GM21390 (cell line): Measurements from ENCODE around the gene PRR5.
"Not testable (repeated sequence)": the region's sequence is repeated elsewhere in the genome, so short reads cannot be mapped to it uniquely, and the experiment has no call there.

Source experiments
- ATAC-seq: cut with Tn5 transposase; IDR thresholded peaks from one replicate; pipeline ENCODE4 v1.9.1; 2021; ENCODE audit not compliant: unreplicated experiment

PRR5 gene

DNA sequence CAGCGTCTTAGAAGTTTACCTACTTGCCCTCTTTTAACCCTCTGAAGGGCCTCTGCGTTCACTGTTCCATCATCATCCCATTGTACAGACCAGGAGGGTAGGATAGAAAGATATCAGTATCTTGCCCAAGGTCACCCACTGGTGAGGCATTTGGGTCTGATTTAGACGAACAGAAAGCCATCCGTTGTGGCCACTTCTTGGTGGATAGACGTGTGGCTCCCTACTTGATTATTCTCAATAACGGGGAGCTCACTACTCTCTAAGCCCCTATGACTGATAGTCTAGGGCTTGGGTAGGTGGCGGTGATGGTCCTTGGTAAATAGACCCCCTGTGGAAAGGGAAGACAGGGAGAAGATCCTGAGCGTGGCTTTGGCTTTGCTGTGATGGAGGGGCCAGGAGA lies 28.6 kb upstream of the PRR5 start:
- ATAC-seq = no peak

DNA sequence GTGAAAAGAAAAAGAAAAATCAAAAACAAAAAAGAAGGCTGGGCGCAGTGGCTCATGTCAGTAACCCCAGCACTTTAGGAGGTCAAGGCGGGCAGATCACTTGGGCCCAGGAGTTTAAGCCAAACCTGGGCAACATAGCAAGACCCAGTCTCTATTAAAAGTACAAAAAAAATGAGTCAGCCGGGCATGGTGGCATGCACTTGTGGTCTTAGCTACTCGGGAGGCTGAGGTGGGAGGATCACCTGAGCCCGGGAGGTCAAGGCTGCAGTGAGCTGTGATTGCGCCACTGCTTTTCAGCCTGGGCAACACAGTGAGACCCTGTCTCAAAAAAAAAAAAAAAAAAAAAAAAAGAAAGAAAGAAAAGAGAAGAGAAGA lies 26.0 kb upstream of the PRR5 start:
- not testable (repeated sequence) for ATAC-seq

DNA sequence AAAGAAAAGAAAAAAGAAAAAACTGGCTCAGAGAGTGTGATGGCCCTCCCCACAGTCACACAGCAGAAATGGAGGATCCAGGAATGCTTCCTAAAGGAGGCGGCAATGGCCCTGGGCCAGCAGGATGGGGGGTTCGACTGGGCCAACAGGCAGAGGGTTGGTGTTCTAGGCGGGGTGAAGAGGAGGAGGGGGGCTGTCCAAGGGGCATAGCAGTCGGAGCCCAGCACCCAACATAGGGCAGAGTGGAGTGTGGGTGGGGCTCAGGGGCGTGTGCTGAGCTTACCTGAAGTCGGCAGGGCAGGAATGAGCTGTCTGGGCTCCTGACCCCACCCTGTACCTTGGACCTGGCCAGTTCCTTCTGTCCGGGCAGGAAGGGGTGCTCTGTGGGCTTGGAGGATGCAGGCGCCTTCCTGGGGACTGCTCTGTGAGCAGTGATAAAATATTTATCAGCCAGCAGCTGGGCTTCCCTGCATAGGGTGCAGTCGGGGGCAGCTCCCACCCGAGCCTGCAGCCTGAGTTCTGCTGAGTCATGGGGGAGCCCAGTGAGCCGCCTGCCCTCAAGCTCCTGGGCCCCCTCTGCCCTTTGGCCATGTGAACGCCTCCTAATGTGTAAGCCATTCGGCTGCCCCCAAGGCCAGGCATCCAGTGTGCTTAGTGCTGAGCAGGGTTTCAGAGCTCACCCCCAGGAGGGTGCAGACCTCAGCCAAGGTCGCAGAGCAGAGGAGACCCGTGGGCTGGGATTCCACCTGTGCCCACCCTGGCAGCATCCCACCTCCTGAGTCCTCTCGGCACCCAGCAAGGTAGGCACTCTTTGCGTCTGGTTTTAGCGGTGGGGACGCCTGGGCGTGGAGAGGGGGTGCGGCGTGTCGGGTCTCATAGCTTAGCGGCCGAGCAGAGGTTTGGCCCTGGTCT lies 25.3 kb upstream of the PRR5 start:
- no peak for ATAC-seq

DNA sequence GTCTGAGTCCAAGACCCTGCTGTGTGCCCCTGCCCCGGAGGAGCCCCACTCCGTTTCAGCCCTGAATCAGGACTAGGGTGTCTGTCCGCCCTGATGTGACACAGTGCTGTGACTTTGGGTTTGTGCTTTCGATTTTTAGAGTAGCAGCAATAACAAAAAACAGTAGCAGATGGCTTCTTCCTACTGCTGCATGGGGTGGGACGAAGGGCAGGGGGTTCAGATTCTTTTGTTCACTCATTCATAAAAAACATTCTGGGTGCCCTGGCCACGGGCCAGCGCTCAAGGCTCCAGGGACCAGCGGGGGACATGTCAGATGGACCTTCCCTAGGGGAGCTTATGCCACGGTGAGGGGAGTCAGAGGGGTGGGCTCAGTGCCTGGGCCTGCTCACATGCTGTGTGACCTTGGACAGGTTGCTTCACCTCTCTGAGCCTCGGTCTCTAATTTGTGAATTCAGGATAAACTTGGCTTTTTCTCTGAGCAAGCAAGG lies 24.6 kb upstream of the PRR5 start:
- no peak for ATAC-seq

DNA sequence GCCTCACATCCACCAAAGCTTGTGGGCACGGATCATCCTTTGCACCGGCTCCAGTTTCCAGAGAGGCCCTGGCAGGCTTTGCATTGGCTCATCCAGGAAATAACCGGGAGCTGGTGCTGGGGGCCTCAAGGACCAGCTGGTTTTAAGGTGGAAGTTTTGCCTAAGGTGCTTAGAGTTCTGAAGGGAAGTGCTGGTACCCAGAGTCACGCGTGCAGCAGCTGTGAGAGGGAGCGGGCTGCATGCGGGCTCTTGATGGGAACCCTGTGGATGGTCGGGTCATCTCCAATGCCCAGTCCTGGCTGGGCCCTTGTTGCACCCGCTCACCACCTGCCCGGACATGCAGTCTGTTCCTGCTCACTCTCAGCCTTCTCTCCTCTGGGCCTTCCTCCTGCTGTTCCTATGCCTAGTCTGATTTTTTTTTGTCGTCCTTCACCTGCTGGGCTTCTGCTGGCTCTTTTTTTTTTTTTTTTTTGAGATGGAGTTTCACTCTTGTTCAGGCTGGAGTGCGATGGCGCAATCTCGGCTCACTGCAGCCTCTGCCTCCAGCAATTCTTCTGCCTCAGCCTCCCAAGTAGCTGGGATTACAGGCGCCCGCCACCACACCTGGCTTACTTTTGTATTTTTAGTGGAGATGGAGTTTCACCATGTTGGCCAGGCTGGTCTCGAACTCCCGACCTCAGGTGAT lies 24.0 kb upstream of the PRR5 start:
- no peak for ATAC-seq

DNA sequence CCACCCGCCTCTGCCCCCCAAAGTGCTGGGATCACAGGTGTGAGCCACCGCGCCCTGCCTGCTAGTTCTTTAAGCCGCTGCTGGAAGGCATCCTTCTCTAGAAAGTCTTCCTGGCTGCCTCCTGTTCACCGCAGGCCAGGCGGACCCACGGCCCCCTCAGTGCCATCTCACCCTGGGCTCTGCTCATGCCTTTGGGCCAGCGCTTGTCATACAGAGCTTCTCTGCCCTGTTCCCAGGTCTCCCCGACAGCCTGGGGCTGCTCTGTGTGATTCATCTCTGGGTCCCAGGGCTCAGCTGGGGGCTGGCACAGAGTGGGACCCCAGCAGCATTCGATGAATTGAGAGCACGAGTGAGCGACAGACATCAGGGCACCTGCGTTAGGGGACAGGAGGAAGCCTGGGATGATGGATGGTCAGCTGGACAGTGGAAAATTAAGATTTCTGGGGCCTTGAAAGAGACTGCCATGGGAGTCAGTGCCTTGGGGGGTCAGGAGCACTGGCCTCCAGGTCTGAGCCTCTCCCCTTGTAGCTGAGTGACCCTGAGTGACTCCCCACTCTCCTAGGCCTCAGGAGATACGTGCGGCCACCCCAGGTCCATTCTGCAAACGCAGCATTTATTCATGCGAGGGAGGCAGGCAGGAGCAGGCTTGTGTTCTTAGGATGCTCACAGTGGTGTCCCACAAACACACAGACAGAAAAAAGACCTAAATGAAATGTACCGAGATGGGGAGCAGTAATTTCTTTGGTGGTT lies 23.3 kb upstream of the PRR5 start:
- no peak for ATAC-seq

DNA sequence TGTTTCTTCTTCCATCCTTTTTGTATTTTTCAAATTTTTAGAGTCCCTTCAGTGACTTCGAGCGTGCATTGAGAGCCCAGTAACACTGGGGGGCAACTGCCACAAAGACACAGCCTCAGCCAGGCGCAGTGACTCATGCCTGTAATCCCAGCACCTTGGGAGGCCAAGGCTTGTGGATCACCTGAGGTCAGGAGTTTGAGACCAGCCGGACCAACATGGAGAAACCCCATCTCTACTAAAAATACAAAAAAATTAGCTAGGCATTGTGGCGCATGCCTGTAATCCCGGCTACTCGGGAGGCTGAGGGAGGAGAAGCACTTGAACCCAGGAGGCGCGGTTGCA lies 22.7 kb upstream of the PRR5 start:
- ATAC-seq = not testable (repeated sequence)

DNA sequence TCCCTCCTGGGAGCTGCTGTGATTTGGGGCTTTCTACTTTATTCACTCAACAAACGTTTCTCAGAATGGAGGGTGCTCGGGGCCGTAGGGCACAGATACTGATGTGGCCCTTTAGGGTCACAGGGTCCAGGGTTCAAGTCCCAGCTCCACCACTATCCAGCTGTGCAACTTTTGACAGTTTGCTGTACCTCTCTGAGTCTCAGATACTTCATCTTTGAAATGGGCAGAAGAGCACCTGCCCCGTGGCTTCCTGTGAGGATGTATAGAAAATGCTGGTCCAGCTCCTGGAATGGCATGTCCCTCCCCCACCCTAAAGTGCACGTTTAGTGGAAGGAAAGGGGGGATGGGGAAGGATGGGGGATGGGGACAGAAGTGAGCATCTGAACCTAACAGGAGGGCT lies 21.9 kb upstream of the PRR5 start:
- ATAC-seq = no peak

DNA sequence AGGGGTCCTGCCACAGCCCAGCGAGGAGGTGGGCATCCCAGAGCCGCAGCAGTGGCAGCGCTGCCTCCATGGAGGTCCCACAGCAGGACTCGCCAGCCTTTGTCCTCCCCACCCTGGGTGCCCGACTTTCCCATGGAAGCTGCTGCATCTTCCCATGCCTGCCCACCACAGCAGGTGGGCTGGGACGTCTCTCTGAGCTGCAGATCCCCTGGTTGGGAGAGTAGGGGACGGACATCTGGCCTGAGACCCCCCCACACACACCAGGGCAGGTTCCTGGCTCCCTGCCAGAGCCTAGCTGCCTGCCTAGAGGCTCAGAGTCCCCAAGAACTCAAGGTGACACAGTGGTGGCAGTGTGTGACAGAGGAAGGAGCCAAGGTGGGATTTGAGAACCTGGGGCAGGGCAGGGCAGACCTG lies 21.5 kb upstream of the PRR5 start:
- no peak for ATAC-seq

DNA sequence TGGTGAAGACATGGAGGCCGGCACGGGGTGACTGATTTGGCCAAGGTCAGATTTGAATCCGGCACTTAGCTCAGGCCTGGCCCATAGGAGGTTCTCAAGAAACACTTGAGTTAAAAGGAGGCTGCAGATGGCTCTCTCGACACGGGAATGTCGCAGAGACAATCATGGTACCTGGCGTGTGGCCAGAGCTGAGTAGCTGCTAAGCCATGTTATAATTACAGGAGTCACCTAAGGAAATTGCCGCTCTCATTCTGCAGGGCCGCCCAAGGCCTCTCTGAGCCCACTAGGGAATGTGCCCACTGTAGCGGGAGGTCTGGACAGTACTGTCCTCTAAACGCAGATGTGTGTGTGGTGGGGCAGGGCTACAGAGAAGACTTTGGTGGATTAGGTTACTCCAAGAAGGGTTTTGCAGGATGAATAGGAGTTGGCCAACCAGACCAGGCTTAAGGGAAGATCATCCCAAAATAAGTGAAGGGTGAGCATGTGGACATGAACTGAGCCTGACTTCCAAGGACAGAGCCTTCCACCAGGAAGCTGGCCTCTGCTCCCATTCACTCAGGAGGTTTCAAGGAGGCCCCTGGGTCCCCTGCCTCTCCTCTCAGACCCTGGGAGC lies 19.3 kb upstream of the PRR5 start:
- ATAC-seq = no peak

DNA sequence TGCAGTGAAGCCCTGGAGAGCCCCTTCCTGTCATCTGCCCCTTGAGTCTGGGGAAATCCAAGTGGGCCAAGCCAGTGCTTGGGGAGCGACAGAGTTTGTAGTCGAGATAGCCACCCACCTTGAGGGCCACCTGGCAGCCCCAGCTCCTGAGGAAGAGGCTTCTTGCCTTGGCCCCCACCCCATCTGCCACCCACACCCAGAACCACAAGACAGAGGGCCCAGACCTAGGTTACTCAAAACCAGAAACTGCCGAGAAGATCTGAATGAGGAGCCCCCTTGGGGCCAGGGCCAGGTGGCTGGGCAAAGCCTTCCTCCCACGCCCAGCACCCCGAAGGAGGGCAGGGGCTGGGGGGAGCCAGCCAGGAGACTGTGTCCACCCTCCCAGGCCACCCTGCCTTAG lies 18.8 kb upstream of the PRR5 start:
- no peak for ATAC-seq

DNA sequence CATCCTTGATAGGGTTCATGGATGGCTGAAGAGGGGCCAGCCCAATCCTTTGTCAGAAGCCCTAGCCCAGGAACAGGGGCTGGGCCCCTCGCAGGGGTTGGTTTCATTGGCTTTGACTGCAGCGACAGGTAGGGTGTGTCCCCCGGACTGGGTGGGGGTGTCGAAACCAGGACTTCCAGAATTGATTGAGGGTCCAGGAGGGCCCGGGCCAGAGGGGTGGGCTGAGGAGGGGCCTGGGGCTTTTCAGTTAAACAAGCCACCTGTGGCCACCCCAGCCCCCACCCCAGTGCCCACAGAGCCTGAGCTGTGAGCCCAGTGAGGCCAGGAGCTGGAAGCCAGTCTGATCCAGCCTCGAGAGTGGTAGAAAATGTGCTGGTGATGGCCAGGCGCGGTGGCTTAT lies 18.1 kb upstream of the PRR5 start:
- ATAC-seq = no peak

DNA sequence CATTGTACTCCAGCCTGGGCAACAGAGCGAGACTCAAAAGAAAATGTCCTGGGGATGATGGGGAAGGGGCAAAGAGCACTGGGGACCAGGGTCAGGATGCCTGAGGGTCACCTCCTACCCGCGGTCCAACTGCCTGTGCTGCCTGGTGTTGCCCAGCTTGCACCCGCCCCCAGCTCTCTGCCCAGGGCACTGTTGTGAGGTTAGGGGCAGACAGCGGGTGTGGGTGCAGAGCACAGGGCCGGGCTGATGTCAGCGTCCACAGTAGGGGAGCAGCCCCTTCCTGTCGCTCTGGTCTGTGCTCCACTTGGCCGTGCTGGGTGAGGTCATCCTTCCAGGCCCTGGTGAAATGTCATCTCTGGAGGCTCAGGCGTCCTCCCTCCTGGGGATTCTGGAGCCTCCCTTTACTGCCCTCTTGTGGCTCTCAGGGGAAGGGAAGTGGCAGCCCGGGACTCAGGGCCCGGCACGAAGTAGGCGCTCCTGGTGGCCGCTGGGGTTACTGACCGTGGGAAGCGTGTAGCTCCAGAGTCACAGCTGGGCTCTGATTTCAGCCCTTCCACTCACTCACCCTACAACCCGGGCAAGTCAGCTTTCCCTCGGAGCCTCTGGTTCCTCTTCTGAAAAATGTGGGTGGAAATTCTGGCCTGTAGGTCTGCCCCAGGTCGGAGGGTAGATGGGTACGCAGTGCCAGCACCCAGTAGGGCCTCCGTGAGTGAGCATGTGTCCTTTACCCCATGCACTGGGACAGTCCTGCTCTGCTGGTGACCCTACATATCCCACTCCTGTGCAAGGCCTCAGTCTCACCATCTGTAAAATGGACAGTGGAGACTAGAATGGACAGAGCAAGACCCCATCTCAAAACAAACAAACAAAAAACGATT lies 17.3 kb upstream of the PRR5 start:
- ATAC-seq = no peak

DNA sequence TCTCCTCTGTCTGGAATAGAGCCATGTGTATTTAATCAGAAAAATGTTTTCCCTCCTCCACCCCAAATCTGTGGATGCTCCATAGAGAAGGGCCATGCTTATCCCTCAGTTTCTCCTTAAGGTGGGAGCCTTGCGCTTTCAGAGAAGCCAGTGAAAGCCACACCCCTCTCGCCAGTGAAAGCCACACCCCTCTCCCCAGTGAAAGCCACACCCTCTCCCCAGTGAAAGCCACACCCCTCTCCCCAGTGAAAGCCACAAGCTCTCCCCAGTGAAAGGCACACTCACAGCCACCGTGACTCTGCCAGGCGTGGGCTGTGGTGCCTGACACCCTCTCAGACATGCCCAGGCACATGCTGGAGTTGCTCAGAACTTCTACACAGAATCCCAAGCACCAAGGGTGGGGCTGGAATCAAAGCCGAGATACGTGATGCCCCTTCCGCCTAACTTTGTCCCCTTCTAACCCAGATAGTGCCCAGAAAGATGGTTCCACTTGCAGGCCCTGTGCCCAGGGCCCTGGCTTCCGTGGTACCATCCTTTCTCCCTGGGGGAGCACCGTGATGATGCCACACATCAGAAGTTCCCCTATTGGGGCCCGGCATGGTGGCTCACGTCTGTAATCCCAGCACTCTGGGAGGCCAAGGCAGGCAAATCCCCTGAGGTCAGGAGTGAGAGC lies 16.5 kb upstream of the PRR5 start:
- peak; percentile 32 for ATAC-seq

DNA sequence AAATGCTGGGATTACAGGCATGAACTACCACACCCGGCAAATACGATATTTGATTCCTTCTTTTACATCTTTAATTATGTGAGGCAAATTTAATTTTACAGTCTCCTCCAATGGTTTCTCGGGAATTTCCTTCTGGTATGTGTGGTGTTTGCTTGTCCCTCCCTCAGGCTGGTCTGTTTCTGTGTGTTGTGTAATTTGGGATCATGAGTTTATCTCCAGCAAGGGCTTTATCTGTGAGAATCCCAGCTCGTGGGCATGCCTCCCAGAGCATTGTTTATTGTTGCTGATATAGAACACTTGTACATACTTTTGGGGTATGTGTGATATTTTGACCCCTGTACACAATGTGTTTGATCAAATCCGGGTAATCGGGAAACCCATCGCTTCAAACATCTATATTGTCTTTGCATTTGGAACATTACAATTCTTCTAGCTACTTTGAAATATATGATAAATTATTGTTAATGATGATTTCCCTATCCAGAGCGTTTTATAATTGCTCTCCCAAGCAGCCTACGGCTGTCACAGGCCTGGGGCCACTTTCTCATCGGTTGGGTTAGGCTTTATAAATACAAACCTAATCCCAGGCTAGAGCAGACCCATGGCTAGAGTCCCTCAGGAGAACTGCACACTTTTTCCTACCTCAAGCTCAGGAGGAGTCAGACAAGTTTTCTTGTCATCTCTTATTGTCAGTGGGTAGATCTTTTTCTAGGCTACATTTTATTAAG lies 15.0 kb upstream of the PRR5 start:
- ATAC-seq = no peak

DNA sequence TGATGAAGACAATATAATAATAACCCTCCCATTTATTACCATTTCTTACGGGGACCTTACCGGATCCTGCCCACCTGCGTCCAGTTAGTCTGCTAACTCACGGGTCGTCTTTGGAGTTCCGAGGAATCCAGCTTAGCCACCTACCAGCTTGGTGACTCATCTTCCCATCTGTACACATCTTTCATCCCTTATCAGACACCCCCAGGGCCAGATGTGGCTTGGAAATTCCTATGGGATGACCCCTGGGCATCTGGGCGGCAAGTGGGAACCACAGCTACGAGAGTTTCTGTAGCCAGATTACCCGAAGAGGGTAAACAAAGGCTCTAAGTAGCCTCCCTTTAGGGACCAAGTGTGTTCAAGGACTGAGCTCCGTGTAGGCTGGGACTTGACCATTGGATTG lies 12.8 kb upstream of the PRR5 start:
- no peak for ATAC-seq

DNA sequence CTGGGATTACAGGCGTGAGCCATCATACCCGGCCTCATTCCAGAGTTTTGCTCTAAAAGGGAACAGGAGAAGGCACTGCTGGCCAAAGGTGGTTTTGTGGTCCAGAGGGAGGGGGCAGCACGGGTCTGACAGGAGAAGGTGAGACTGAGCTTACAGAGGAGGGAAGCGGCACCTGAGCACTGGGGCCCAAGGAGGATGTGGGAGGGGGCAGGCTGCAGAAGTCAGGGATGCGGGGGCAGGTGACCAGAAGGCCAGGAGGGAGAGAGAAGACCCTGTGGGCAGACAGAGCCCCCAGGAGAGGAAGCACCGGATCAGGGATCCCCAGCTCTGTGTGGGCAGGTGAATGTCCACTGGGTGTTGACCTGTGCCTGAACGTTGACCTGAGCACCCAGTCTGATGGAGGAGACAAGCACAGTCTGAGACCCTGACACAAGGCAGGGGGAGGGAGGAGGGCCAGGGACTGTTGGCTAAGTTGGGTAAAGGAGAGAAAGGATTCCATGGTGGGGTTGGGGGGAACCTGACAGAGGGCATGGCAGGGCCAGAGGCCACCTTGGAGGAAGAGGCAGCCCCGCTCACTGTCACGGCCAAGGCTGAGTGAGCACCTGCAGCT lies 12.0 kb upstream of the PRR5 start:
- no peak for ATAC-seq

DNA sequence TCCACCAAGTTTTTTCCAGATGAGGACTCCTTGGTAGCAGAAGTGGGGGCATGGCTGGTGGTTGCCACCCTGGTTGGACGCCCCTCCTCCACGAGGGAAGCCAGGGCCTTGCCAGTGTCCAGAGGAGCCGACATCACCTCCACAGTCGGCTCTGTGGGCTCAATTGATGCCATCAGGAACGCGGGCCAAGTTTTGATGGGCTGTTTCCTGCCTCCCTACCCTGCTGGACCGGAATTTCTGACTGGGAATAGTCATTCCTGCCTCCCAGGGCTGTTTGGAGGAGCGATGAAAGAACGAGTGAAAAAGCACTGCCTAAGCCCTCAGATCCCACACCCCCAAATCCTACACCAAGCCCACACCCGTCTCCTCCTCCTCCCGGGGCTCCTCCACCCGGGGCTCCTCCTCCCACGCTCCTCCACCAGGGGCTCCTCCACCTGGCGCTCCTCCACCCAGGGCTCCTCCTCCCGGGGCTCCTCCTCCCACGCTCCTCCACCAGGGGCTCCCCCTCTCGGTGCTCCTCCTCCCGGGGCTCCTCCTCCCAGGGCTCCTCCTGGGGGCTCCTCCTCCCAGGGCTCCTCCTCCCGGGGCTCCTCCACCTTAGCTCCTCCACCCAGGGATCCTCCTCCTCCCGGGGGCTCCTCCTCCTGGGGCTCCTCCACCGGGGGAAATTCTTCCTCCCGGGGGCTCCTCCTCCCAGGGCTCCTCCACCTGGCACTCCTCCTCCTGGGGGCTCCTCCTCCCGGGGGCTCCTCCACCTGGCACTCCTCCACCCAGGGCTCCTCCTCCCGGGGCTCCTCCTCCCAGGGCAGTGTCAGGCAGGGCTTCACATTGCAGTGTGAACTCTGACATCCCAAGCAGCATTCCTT lies 10.0 kb upstream of the PRR5 start:
- ATAC-seq = no peak
